GM23248 (cell line): Measurements from ENCODE around the gene SLC13A4.
"Not testable (repeated sequence)": the region's sequence is repeated elsewhere in the genome, so short reads cannot be mapped to it uniquely, and the experiment has no call there.

Experiments used
- EZH2 ChIP-seq: fragments of 200-600 bp; sonication (generic); IDR thresholded peaks from 2 replicates; pipeline ENCODE4 v1.6.1; 2018; ENCODE audit warnings: antibody characterized with exemption, mild to moderate bottlenecking; ENCODE audit not compliant: insufficient read depth, poor library complexity, severe bottlenecking
- EZH2phosphoT487 ChIP-seq: fragments of 200-600 bp; sonication (generic); IDR thresholded peaks from 2 replicates; pipeline ENCODE4 v1.6.1; 2018; ENCODE audit warnings: antibody characterized with exemption, moderate library complexity, mild to moderate bottlenecking, low read depth; ENCODE audit not compliant: insufficient read depth

GRCh38 chr7:135775915-135776314, 47.9 kb upstream of the SLC13A4 start:
- TF ChIP-seq EZH2, EZH2phosphoT487: not testable (repeated sequence)
